GM18868 (cell line): ENCODE results near the gene ULK4.

Experiments used
- ATAC-seq: cut with Tn5 transposase; IDR thresholded peaks from one replicate; pipeline ENCODE4 v1.9.1; 2021; ENCODE audit warnings: mild to moderate bottlenecking, moderate library complexity; ENCODE audit not compliant: unreplicated experiment

ULK4 gene

GRCh38 chr3:41327718-41328117 is 634.2 kb downstream of the ULK4 start:
- no peak for ATAC-seq

DNA sequence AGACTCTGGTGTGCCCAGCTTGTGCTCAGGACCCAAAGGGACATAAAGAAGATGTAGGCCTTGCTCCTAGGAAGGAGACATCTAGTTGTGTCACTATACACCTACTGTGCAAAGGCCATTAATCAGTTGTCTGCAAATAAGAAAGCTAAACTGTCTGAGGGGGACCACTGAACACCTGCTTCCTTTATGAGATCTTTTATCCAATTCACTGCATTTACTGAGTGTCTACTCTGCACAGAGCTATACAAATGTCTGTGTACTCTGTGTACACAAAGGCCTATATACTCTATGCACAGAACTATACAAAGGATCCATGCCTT is 637.8 kb downstream of the ULK4 start:
- ATAC-seq = no peak

- ATAC-seq = no peak
Observed at GRCh38 chr3:41323467-41324155, 638.3 kb downstream of the ULK4 start.

DNA sequence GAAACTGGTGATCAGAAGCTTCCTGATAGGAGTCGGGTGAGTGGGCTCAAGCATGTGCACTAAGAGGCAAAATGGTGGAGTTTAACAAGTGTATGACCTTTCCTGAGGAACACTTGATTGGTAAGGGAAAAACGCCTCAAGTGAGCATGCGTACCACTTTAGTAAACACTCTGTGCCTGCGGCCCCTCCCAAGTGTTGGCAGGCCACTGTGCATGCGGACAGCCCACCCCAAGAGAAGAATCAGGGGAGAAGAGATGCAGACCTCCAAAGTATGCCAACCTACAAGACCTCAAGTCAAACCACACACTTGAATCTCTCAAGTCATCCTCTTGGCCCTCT is 640.3 kb downstream of the ULK4 start:
- no peak for ATAC-seq

DNA sequence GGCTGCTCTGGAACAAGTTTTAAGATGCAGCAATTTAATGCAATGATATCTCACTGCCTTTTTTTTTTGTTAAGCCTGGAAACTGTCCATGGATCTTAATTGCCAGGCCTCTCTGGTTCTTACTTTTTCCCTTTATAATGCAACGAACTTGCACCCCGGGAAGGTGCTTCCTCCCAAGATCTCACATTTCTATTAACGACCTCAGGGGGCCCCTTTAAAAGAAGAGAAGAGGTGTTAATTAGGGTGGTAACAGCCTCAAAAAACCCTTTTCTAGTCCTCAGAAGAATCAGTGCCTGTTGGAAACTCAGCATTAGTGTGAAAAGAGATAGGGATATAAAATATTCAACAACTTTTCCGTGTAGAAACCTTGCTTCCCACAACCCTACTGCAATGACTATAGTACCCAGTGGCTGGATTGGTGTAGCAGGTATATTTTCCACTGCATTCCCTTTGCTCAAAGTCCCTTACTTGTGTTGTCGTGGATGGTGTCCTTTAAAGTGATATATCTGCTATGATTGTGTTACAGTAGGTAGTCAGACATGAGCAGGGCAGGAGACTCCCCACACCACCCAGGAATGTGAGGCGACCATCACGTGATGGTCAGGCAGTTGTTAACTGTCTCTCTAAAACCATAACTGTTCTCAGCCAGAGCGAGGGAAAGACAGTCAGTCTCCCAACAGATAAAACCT is 640.8 kb downstream of the ULK4 start:
- no peak for ATAC-seq

- no peak for ATAC-seq
Observed at GRCh38 chr3:41318520-41318919, 643.4 kb downstream of the ULK4 start.

DNA sequence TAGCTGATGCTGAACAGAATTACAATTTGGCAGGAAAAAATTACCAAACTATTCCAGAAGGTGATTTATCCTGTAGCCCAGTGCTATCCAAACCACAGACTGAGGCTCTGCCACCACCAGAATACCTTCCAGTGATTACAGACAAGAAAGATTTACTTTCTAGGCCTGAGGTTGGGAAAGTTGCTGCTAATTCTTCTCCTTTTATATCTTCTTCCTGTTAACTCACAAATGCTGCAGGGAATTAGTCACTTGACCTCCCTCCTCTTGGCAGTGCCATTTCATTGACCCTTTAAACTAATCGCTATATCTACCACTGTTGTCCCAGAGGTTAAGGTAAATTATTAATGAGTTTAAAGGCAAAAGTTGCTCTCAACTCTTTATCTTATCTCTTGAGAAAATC is 644.2 kb downstream of the ULK4 start:
- no peak for ATAC-seq

GRCh38 chr3:41317298-41317697 is 644.6 kb downstream of the ULK4 start:
- no peak for ATAC-seq

- ATAC-seq = no peak
Observed at GRCh38 chr3:41315126-41315525, 646.8 kb downstream of the ULK4 start.

DNA sequence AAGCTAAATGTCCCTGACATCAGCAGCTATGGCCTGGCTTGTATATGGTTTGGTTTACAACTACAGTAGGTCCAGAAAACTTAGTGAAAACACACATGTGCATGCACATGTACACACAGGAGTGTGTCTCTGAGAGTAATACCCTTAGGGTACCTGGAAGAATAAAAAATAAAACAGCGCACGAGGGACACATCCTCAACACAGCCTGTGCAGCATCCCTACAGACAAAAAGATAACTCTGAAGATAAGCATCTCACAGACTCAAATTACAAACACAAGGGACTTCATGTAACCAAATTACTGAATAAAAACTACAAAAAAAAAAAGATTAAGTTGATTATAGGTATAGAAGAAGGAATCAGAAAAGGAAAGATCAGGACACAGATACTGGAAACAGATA is 653.8 kb downstream of the ULK4 start:
- ATAC-seq = no peak

- no peak for ATAC-seq
Observed at GRCh38 chr3:41307065-41307464, 654.8 kb downstream of the ULK4 start.

- no peak for ATAC-seq
Observed at GRCh38 chr3:41304593-41304992, 657.3 kb downstream of the ULK4 start.

DNA sequence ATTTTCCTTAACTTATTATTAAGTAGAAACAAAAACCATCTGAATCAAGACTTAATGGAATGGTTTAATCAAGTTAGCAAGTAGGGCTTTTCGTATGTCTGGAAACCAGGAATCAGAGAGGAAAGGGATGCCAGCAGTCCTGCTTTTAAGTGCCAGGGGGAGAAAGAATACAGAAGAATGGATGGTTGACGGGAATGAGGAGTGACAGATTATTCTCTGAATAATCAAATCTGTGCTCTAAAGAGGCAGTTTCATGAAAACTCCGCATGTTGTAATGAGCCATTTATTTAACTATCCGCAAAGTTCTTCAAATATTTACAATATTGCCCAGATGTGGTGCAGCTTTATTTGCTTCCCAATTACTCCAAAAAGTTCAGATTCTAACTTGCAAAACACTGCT is 659.6 kb downstream of the ULK4 start:
- no peak for ATAC-seq

DNA sequence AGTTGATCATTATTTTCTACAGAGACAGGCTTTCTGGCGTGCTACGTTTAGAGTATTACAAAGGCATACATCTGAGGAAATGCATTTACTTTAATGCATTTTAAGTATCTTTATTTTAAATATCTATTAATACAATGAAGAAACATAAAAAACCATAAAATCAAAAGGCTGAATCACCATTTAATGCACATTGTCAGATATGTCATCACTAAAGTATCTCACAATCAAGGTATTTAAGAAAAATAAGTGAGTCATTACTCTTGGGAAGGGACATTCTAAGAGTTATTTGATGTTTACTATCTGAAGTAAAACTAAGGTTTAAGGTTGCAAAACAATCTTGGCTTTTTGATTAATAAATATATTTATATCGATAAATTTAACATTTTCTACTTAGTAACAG is 660.4 kb downstream of the ULK4 start:
- ATAC-seq = no peak

- no peak for ATAC-seq
Observed at GRCh38 chr3:41299036-41299435, 662.9 kb downstream of the ULK4 start.

DNA sequence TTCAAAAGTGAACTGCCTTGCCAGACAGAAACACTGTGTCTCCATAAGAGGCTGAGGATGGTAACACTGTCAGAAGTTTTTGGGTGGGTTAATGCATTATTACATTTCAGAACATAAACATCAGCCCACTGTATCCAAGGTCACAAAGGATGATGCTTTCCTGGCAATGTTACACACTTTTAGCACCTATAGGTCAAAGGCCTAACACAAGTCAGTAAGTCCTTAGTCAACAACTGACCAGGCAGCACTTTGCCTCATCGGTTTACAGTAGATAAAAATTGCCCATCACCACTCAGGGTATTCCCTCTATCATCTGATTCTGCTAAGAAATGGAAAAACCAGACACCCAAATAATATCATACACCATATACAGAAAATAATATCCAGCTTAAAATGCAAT is 664.2 kb downstream of the ULK4 start:
- ATAC-seq = no peak

DNA sequence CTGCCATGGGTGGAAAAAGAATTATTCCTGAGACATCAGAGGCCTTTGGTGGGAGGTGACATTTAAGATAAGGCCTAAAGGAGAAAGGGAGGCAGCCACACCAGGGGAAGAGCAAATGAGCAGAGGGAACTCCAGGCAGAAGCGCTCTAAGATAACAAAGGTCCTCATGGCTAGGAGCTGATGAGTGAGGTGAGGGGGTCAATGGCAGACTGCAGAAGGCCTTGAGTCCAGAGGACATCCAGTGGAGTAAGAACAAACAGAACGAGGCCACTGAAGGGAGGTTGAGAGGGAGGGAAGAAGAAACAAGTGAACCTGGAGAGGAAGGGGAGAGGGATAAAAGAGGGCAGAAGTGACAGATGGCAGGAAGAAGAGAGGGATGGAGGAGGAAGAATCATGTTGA is 665.3 kb downstream of the ULK4 start:
- ATAC-seq = no peak

GRCh38 chr3:41295740-41296139 is 666.2 kb downstream of the ULK4 start:
- ATAC-seq = no peak

DNA sequence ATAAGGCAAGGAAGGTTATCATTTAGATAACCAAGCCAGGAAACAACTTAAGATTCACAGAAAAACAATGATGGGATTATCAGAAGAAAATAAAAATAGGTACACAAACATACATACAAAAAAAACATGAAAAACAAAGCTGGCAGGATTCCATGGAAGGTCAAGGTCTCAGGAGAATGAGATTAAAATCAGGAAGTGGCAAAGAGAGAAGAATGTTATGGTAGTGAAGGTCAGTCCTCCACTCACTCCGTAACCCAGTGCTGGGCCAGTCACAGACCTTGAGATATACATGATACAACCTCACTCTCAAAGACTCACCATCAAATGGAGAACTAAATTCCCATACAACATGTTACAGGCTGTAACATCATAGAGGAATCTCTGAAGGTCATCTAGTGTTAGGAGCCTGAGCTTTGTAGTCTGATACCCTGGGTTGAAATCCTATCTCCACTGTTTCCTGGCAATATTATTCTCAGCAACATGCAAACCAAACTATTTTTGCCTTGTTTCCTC is 668.7 kb downstream of the ULK4 start:
- no peak for ATAC-seq

DNA sequence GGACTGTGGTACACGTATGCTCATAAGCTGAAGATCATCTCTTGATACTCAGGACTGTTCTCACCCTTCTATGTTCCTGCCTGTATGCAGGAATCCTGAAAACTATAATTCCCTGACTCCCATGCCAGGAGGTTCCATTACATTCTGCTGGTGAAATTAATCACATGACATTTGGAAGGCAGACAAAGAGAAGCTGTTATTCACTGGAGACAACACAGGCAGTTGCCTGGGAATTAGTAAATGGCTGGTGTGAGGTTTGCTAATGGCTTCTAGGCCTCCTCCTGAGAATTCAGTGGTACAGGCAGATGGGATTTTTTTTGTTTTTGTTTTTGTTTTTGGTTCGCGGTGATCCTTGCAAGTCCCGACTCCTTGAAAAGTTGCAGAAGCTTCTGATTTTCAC is 671.2 kb downstream of the ULK4 start:
- no peak for ATAC-seq

DNA sequence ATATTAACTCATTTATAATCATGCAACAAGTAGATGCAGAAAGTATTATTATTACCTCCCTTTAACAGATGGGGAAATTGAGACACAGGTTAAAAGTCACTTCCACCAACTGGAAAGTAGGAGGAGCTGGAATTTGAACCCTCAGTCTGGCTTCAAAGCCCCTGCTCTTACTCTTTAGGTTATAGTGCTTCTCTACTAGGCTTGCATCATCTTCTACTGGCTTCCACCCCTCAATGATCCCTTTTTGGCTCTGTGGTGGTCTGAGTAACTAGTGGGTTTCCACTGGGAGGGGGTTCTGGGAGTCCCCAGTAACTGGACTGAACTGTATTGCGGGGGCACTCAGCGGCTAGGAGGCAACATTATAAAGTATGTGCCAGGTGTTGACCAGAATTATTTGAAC is 671.6 kb downstream of the ULK4 start:
- ATAC-seq = no peak

GRCh38 chr3:41288785-41289184 is 673.1 kb downstream of the ULK4 start:
- no peak for ATAC-seq

GRCh38 chr3:41286305-41286704 is 675.6 kb downstream of the ULK4 start:
- no peak for ATAC-seq
